GM18861 (cell line): ENCODE data around the gene SLC39A10.
A peak's percentile ranks its signal among the peaks of the same experiment; 100 is the strongest.
"Not testable (repeated sequence)": the region's sequence is repeated elsewhere in the genome, so short reads cannot be mapped to it uniquely, and the experiment has no call there.

Experiments used
- ATAC-seq: cut with Tn5 transposase; IDR thresholded peaks from one replicate; pipeline ENCODE4 v1.9.1; 2021; ENCODE audit not compliant: unreplicated experiment

Gene SLC39A10

DNA sequence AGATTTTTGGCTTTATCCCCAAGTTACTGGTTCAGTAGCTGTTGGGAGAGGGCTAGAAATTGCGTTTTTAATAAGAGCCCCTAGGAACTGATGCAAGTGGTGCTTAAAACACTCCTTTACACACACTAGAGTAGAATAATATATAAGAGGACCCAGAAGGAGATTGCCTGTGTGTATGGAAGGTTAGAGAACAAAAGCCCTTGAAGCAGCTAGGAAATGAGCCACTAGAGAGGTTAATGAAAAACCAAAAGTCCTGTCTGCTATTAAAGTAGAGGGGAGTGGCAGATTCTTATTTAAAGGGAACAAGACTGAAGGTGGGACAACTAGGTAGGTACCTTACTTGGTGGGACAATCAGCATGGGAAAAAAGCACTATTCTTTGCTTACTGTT, 14.4 kb upstream of the SLC39A10 start:
- ATAC-seq, result peak; percentile 47

DNA sequence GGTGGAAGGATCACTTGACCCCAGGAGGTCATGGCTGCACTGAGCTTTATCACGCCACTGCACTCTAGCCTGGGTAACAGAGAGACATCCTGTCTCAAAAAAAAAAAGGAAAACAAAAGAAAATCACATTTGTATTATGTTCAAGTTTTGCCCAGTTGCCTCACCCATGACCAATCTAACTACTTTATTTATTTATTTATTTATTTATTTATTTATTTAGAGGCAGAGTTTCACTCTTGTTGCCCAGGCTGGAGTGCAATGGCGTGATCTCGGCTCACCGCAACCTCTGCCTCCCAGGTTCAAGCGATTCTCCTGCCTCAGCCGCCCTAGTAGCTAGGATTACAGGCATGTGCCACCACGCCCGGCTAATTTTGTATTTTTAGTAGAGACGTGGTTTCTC, 12.3 kb upstream of the SLC39A10 start:
- not testable (repeated sequence) for ATAC-seq

DNA sequence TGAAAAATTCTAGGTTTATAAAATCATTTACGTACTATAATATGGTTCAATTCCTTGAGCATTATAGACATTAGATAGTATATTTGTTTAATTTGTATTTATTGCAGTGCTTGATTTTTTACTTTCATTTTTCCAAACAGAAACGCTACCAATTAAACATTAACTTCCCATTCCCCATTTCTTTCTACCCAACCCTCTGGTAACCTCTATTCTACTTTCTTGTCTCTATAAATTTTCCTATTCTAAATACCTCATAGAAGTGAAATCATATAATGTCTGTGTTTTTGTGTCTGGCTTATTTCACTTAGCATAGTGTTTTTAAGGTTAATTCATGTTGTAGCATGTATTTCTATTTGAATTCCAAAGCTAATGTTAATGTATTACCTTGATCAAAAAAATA, 11.6 kb upstream of the SLC39A10 start:
- ATAC-seq, result no peak

DNA sequence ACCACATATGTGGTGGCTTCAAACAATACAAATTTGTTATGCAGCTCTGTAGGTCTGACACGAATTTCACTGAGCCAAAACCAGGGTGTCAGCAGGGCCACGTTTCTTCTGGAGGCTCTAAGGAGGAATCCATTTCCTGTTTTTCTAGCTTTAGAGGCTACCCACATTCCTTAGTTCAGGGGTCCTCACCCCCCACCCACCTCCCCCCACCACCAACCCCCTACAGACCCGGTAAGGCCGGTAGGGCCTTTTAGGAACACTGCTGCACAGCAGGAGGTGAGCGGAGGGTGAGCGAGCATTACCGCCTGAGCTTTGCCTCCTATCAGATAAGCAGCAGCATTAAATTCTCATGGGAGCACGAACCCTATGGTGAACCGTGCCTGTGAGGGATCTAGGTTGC, 10.6 kb upstream of the SLC39A10 start:
- ATAC-seq, result no peak

DNA sequence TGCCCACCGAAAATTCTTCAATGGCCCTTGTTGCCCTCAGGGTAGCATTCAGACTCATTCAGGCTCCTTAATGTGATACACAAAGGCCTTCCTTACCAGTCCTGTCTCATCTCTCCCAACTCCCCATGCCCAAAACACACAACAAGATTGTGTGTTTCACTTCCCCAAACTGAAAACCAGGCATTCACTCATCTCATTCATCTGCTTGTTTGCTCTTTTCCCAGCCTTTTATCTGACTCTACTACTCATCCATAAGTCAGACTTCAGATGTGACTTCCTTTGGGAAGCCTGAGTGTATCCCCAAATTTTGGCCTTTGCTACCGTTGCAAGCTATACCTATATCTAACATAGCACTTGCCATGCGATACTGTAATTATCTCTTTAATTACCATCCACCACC, 9.7 kb upstream of the SLC39A10 start:
- ATAC-seq, result no peak

DNA sequence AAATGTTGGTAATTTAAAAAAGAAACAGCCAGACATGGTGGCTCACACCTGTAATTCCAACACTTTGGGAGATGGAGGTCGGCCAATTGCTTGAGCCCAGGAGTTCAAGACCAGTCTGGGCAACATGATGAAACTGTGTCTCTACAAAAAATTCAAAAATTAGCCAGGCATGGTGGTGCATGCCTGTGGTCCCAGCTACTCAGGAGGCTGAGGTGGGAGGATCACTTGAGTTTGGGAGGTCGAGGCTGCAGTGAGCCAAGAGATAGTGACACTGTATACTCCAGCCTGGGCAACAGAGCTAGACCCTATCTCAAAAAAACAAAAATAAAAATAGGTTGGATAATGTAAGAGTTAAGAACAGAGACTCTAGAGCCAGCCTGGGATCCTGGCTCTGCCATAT, 8.7 kb upstream of the SLC39A10 start:
- ATAC-seq, result not testable (repeated sequence)

DNA sequence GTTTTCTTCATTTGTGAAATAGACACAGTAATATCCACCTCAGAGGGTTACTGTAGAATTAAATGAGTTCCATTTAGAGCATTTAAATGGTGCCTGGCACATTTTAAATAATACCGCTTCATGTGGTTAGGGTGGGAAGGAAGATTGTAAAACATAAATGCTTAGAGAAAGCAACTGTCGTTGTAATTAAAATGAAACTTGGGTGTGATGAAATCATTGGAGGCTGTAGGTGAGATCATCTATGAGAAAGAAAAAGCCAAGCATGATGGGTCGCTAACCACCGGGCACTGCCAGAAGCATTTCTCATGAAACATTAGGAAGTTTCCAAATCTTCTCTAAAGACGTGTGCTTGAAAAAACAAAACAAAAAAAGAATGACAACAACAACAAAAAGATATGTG, 8.2 kb upstream of the SLC39A10 start:
- no peak for ATAC-seq

DNA sequence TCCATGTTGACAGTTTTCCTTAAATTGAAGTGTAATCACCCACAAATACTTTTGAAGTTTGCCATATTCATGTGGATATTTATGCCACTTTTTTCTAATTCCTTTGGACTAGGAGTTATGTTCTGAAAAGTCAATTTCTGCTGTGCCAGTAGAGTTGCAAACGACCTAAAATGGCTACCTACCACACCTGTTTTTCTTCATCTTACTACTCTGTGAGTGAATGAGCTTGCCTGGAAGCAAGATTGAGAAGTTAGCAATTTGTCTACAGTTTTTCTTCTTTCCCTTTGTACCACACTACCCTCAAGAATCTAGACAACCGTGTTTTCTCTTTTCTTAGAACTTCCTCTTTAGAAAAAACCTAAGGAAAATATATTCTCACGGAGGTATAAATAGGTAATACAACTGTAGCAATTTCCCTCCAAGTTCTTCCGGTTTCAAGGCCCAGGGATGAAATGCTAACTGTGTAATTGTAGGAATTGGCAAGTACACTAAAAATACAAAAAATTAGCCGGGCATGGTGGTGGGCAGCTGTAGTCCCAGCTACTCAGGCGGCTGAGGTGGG, 7.3 kb upstream of the SLC39A10 start:
- no peak for ATAC-seq

DNA sequence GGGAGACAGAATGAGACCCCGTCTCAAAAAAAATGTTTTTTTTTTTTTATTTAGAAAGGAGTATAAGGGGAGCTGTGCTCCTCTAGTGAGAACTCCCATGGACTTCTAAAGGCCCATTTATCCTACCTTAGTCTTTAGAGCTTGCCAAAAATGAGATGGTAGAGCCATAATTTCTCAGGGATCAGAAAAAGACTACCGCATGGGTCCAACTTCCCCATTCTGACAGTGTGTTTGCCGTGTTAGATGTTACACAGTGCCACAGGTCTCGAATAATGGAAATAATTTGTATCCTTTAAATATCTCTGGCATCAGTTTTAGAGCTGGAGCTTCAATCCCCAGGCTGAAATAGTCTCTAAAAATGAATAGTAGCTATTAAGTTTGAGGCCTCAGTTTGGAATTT, 6.0 kb upstream of the SLC39A10 start:
- no peak for ATAC-seq

DNA sequence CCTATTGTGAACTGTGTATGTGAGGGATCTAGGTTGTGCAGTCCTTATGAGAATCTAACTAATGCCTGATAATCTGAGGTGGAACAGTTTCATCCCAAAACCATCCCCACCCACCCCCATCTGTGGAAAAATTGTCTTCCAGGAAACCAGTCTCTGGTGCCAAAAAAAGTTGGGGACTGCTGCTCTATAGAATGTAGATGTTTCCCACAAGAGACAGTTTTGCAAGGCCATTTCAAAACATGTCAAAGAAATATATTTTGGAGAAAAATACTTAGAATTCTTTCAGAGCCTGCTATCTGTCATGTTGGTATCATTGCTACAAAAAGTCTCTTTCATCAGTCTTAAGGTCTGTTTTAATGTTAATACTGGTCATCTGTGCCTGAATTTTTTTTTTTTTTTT, 4.1 kb upstream of the SLC39A10 start:
- ATAC-seq, result no peak

DNA sequence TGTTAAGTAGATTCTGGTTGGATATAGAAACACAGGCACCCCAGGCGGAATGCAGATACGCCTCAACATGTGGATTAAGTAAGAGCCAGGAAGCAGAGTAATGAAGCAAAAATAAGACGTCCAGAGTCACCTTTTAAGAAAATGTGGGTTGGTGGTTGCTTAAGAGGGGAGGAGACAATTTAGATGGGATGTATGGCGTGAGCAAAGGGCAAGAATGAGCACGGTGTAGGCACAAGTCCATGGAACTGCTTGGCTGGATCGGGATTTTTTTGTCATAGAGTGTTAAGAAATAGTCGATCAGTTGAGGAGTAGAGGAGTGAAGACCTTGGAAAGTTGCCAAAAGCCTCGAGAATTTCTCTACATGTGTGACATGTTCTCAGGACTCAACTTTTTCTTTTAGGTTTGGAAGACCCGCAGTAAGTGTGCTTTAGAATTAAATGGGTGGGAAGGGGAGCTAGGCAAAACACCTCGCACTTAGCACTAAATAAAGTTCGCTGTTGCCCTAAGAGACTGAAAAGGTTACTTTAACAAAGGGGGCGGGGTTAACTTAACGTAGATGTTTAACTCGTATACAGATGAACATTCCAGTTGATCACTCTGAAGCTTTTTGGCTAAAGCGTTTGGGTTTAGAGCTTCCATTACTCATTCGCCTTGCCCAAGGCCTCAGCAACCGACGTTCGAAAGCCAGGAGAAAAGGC, 716 bp upstream of the SLC39A10 start:
- ATAC-seq, result no peak

DNA sequence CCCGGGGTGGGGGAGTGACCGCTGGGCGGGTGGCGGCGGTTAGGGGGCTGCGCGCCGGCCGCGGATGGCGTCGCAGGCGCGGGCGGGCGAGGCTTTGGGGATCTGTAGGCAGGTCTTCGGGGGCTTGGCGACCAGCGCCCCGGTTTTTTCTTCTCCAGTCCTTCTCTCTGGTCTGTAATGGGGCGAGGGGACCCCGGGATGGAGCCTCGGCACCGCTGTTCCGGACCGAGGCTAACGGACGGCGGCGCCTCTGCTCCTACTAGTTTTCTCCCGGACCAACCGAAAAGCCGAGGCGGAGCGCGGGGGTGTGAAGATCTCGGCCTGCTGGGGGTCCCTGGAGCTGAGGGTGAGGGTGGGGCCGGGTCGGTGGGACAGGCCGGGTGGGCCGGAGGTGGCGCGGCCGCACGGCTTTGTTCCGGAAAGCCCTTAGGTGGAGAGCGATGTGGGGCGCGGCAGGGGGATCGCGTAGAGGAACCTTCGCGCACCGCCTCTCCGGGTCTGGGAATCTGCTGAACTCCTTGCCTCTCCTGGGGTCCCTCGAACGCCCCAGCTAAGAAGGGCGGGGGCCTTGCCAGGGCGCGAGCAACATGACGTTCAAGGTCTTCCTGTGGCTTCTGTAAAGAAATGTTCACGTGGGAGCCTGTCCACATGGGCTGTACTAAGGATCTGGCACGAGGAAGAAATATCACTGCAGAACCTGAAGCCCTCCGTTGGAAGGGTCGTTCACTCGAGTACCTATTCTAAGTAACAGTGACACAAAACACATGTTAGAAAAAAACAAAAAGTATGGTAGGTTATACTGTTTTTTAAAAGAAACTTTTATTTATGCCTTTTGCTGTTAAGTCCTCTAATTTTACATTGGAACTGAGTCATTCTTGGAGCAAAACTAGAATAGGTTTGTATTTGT, 861 bp downstream of the SLC39A10 start:
- ATAC-seq, result peak; percentile 25

DNA sequence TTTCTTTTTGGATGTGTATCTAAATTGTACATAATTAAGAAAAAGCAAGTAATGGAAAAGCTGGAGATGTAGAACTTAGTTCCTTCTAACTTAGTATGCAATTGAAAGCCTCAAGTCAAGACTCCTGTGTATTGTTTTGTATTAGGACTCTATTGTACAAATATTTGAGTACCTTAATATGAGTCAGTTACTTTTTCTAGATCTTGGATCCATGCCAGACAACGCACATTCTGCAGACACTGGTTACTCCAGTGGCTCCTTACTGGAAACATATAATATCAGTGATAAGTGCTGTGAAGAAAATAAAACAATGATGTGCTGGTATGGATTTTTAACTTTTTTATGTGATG, 1.5 kb downstream of the SLC39A10 start:
- no peak for ATAC-seq

DNA sequence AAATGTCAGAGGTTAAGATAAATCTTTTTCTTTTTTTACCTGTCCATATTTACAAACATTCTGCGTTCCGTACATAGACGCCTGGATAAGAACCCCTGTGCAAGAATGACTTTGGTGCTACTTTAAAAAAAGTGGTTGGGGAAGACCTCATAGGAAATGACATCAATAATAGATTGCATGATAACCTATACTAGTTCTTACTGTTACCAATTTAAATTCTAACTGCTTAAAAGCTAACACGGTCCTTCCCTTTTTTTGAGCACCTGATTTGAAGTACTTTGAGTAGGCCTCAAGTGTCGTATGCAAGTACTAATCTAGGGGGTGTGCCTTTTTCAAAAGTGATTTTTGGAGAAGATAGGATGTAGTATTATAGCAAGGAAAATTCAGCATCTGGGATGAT, 2.1 kb downstream of the SLC39A10 start:
- no peak for ATAC-seq

DNA sequence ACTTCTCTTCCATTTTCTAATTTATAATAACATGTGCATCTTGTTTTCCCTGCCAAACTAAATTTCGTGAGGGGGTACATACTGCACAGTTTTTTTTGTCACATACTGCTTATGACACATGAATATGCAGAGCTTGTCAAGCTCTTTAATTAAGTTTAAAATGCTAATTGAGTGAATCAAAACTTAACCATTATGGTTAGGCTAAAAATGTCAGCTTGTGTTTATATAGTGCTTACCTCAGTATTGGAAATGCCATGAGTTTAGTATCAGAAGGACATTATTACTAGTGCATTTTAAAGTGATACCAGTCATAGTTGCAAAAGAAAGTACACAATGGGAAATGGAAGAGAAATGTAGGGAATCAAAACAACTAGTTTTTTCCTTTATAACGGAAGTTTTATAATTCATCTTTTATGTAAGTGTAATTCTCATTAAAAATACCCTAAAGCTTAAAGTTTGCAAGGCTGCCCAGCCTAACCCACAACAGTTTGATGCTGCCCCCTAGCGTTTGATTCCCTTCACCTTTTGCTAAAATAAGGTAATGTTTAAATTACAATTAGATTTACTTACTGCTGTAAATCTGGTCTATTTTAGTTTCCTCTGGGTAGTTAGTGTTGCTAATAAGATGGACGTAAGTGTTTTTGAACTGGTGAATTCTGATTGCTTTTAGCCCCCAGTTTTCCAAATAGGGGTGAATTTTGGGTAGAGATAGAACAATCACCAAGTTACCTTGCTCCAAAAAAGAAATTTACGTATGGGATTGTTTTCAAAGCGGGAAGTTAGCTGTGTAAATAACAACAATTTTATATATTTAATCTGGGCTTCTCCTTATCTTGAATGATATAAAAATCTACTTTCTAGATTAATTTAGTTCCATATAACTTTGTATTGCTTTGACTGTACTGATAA, 3.2 kb downstream of the SLC39A10 start:
- no peak for ATAC-seq

DNA sequence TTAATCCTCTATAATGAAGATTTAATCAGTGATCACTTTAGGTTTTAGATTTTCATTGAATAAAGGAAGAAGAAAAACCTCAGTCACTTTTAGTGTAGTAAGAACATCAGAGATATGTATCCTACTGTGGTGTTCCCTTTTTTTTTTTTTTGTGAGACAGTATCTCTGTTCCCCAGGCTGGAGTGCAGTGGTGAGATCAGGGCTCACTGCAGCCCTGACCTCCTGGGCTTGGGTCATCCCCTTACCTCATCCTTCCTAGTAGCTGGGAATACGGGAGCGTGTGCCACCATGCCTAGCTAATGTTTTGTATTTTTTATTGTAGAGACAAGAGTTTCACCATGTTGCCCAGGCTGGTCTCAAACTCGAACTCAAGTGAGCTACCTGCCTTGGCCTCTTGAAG, 5.1 kb downstream of the SLC39A10 start:
- no peak for ATAC-seq

DNA sequence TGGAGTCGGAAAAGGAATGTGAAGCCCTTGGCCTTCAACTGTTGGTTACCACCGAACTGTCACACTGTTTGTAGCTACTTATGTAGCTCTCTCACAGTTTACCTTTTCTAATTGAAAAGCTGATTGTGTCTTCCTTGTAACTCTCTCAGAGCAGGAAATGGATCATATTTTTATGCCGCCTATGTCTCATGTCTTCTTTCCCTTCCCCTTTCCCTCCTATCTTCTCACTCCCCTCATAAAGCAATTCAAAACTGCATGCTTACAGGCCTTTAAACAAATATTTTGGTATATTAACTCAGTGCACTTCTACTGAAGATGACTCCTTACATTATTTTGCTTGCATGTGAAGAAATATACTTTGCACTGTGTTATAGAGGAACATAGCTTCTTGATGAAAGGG, 6.0 kb downstream of the SLC39A10 start:
- no peak for ATAC-seq

DNA sequence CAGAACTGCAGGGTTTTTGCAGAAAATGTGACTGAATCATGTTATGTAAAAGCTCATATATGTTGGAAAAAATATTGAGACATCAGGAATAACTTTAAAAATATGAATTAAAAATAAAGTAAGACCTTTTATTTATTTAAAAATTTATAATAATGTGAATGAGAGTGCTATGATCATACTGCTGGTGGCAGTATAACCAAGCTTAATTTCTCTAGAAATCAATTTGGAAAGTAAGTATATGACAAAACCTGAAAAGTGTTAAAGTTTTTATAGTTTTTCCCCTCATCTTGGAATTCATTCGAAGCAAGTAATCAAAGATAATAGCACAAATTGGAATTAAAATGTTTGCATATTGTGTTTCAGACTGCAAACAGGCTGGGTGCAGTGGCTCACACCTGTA, 7.5 kb downstream of the SLC39A10 start:
- ATAC-seq, result no peak

DNA sequence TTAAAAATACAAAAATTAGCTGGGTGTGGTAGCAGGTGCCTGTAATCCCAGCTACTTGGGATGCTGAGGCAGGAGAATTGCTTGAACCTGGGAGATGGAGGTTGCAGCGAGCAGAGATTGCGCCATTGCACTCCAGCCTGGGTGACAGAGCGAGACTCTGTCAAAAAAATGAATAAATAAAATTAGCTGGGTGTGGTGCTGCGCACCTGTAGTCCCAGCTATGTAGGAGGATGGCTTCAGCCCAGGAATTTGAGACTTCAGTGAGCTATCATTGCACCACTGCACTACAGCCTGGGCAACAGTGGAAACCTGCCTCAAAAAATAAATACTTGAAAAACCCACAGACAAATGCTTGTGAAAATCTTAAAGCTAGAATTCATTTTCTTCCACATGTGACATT, 8.1 kb downstream of the SLC39A10 start:
- not testable (repeated sequence) for ATAC-seq

DNA sequence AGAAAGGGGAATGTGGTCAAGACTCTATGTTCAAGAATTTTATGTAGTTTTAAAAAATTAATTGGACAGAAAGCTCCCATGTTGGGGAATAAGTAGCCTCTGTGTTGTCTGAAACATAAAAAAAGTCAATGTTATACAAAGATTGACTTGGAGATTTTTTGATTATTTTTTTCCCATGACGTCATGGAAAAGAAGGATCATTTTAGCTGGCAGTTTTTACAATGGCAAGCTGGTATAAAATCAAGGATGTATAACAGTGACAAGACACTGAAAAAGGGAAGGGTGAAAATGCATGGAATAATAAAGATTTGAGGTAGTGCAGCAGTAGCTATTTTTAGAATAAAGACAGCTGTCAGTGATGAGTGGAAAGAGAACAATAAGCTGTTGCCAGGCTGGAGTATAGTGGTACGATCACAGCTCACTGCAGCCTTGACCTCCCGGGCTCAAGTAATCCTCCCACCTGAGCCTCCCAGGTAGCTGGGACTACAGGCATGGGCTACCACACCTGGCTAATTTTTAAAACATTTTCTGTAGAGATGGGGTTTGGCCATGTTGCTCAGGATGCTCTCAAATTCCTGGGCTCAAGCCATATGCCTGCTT, 9.2 kb downstream of the SLC39A10 start:
- no peak for ATAC-seq

DNA sequence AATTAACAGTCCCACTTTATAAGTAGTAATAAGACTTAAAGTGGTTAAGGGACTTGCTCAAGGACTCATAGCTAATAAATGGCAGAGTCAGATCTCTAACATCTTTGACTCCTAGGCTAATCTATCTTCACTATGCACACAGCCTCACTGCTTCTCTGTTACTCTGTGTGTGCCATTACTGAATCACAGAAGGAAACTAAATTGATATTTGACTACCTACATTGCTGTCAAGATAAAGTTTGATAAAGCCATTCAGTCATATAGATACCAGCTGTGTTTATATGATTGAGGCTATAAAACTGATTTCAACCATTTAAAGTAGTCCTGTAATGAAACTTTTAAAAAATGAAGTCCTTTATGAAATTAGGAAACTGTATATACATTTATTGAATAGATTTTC, 10.9 kb downstream of the SLC39A10 start:
- ATAC-seq, result no peak
